Right lobe of liver (tissue), 4 donors: ENCODE measurements around the gene DNAH8.

Experiments
- POLR2A ChIP-seq: fragments of 450-650 bp; IDR thresholded peaks from one replicate; pipeline ENCODE4 v1.6.1; 2017; ENCODE audit warnings: antibody characterized with exemption, mild to moderate bottlenecking
- TF ChIP-seq, protein P1 (sequence below), 4 donors: fragments of 200-600 bp in 3 of 4; fragments of 450-650 bp in 1 of 4; IDR thresholded peaks; one replicate each; pipeline versions ENCODE4 v1.5.1 to v1.8.0; 2016 to 2022; ENCODE audit warnings: antibody characterized with exemption in 4 of 4, mild to moderate bottlenecking in 2 of 4
- donor health status: DM: no; HTN: no; CAD: no.
- donor health status: DM: no; HTN: no; CAD: no.
- donor health status: DM: no; HTN: yes; CAD: no.

DNA sequence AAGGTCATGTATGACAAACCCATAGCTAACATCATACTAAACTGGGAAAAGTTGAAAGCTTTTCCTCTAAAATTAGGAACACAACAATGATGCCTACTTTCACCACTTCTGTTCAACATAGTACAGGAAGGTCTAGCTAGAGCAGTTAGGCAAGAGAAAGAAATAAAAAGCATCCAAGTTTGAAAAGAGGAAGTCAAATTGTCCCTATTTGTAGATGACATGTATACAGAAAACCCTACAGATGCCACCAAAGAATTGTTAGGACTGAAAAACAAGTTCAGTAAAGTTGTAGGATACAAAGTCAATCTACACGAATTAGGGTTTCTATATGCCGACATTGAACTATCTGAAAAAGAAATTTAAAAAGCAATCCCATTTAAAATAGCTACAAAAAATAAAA lies 244.0 kb downstream of the DNAH8 start:
- TF ChIP-seq, protein P1, sequence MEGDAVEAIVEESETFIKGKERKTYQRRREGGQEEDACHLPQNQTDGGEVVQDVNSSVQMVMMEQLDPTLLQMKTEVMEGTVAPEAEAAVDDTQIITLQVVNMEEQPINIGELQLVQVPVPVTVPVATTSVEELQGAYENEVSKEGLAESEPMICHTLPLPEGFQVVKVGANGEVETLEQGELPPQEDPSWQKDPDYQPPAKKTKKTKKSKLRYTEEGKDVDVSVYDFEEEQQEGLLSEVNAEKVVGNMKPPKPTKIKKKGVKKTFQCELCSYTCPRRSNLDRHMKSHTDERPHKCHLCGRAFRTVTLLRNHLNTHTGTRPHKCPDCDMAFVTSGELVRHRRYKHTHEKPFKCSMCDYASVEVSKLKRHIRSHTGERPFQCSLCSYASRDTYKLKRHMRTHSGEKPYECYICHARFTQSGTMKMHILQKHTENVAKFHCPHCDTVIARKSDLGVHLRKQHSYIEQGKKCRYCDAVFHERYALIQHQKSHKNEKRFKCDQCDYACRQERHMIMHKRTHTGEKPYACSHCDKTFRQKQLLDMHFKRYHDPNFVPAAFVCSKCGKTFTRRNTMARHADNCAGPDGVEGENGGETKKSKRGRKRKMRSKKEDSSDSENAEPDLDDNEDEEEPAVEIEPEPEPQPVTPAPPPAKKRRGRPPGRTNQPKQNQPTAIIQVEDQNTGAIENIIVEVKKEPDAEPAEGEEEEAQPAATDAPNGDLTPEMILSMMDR (IDR thresholded peaks at IDR 0.05), result no peak
- TF ChIP-seq POLR2A, result no peak
